SKM-1 (cell line): ENCODE measurements around the gene TMEM181.
A peak's percentile ranks its signal among the peaks of the same experiment; 100 is the strongest.
"Not testable (repeated sequence)": the region's sequence is repeated elsewhere in the genome, so short reads cannot be mapped to it uniquely, and the experiment has no call there.

Experiments used
- DNase-seq: peaks from one replicate; lab custom pipeline; 2025; ENCODE audit not compliant: unreplicated experiment; lab: John Stamatoyannopoulos, UW

The TMEM181 gene

DNA sequence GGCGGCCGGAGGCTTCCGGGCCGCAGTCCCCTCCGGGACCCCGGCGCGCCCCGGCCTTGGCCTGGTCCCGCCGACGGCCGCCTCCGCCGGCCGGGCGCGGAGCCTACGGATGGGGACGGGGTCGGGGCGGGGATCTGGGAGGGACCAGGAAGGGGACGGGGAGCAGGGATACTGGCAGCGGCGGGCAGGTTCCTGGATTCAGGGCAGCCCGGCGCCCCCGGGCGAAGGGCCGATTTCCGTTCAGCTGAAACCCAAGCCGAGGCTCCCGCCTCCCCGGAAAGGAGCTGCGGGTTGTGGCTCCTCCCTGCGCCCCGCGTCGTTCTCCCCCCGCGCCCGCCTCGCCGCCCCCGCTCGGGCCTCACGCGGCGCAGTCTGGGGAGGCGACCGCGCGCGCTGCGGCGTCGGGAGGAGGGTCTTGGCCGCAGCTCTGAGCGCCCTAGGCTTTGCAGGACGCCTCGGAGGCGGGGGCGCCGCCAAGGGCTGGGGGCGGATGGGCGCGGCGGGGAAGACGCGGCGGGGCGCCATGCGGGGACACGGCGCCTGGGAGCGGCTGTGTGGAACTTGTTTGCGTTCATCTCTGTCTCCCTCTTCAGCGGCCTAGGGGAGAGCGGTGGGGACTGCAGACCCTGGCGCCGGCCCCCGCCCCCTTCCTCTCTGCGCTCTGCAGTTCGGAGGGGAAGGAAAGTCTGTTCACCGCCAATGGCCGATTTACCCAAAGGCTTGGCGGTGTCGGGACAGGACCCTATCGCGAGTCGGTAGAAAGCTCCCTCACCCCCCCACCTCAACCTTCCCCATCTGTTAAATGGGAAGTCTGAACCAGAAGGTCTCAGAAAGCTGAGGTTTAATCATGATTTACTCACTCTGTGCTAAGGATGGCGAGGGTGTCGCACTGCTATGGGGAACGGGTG, 22.7 kb upstream of the TMEM181 start:
- DNase-seq, result no peak

DNA sequence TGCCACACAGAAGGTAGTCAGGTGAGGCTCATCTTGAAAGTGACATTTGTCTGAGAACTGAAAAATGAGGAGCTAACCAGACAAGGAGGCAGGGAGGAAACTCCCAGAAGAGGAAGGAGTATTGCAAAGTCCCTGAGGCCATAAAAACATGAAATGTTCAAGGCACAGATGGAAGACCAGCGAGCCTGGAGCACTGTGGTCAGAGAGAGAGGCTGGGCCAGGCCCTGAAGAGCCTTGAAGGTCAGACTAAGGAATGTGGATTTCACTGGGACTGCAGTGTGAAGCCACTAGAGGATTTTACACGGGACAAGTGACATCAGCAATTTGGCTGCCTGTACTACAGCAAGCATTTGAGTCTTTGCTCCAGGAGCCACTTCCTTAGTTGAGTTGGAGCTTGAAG, 21.1 kb upstream of the TMEM181 start:
- DNase-seq, result no peak

DNA sequence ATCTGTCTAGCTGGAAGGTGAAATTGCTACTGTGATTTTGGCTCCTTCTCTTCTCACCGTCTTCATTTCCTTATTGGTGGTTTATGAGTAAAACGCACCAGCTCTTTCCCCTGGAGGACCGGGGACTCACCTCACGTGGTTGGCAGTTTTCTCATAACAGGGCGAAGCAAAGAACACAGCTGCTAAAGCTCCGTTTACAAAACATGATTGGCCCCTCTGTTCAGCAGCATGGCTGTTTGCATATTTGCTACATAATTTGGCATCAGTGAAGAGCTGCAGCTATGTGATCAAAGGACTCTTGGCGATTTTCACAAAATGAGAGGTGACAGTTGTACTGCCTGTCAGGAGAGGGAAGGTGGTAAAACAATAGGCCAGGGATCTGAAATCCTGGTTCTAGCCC, 20.5 kb upstream of the TMEM181 start:
- no peak for DNase-seq

DNA sequence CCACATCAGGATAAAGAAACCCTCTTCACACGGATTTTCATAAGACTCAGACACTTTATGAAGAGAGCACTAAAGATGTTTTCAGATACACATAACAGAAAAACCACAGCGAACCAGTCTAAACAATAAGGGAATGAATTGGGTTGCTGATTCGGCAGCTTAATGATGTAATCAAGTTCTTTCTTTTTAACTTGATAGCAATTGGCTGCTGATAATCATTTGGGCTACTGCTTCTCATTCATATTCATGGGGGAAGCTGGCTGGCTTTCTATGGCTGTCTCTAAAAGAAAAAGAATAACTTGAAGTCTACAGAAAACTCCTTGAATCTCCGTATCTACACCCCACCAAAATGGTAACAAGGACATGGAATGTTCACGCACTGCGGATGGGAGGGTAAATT, 20.0 kb upstream of the TMEM181 start:
- DNase-seq, result no peak

DNA sequence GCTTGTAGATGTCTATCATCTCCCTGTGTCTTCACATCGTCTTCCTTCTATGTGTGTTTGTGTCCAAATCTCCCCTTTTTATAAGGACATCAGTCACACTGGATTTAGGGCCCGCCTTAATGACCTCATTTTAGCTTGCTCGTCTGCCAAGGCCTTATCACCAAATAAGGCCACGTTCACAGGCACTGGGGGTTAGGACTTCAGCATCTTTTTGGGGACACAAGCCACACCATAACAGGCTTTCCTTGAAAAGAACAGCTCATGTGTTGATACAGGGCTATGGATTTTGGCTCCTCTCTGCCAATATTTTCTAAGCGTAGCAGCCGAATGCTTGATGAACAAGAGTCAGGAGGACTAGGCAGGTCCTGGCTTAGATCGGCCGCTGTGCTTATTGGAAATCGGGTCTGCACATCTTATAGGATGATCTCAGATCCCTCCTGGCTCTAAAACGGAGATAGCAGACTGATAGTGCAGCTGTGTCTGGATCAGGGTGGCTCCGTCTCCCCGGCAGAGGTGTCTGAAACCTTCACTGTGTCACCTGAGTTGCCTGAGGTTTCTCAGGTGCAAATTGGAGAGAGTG, 16.2 kb upstream of the TMEM181 start:
- DNase-seq, result no peak

DNA sequence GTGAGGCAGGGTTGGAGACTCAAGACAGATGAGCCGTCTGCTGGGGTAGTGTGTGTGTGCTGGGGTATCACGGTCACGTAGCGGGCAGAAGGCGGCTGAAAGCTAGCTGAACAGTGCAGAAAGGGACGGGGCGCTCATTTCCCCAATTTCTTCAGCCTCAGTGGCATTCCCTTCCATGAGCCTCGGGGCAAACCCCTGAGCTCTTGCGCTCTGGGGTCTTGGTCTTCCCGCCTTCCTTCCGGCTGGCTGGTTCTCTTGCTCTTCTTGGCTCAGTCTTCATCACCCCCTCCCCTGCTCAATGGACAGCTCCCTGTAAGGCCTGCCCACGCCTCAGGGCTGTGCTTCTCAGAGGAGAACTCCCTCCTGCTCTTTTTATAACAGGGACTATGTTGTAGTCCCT, 15.5 kb upstream of the TMEM181 start:
- no peak for DNase-seq

DNA sequence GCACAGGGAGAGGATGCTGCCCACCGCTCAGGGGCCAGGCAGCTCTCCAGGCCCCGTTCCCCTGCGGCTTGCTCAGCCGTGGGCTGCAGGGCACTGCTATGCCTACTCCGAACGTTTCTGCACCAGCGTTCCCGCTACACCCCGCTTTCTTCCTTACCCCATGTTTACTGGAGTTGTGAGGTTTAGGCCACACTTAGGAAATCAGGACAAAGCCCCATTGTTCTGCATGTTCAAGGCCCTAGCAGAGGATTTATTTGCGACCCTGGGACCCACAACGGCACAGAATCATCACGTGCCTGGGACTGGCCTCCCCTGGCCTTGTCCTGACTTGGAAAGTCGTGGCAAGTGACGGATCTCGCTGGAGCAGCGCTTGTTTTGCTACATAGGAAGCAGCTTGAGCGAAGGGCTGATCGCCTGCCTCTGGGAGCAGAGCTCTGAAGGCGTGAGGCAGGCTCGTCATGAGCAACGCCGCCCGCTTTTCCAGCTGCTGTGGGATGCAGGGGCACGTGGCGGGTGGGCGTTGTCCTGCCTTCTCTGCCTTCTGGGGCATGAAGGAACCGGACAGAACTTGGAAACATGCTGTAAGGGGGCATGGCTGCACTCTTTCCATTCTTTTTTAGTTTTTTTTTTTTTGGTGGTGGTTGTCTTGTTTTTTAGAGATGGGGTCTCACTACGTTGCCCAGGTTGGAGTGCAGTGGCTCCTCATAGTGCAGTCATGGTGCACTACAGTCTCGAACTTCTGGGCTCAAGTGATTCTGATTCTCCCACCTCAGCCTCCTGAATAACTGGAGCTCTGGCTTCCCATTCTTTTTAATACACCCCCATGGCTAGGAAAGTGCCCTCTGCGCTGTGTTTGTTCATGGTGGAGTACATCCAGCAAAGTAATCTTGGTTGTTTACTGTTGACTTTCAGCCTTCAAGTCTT, 14.6 kb upstream of the TMEM181 start:
- no peak for DNase-seq

DNA sequence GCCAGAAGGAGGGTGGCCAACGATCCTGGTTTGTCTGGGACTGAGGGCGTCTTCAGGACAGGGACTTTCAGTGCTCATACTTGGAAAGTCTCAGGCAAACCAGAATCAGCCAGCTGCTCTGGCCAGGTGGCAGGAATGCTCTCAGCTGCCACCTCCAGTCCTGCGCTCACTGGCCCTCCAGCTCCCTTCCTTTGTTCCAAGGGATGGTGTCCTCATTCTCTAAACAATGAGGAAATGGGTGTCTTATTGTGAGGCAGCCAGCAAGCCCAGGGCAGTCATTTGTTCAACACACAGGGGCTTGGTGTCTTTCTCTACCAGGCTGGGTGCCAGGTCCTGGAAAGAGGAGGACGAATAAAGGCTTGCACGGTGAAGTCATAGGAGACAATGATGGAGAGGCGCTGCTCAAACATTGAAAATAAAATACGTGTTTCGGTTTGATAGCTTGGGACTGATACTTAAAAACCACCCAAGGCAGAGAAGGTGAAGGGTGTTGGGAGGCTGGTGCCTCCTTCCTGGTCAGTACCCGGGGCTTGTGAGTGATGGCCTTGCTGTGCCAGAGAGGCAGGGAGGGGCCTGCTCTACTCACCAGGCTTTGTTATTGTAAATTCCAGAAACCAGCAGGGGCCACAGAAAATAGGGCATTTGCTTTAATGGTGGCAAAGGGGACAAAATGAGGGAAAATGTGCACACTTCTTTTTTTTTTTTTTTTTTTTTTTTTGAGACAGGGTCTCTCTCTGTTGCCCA, 11.3 kb upstream of the TMEM181 start:
- DNase-seq, result no peak

DNA sequence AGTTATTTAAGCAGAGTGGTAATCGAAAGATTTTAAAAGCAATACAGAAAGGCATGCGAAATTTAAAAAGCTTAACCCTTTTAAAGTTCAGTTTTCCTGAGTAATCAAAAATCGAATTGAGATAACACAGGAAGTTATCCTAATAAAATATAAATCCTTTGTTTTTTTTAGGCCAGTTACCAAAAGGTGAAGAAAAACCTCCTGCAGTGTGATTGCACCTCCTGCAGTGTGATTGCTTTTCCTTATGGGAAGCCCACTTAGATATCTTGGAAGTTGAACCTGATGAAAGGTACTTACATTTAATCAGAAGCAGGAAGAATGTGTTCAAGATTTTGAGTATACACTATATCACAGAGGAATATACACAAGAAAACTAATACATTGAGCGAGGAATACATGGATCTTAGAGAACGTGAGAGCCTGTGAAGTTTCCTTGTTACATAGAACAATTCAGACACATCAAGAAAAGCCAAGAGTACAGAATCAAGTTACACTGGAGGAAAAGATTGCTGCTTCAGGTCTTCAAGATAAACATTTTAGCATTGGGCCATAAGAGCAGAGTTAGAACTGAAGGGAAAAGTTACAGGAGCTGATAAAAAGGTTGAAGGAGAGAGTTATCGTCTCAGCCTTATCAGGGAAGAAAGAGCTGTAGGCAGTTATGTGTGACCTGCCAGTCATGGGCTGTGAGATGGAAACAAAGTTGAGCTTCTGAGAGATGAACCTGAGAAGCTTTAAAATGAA, 7.7 kb upstream of the TMEM181 start:
- no peak for DNase-seq

DNA sequence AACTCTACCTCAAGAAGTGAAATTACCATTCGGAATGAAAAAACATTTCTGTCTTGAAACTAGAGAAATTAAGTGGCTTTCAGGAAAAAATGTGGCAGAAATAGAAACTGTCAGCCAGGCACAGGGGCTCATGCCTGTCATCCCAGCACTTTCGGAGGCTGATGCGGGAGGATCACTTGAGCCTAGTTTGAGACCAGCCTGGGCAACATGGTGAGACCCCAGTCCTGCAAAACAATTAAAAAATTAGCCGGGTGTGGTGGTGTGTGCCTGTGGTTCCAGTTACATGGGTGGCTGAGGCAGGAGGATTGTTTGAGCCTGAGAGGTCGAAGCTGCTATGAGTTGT, 7.1 kb upstream of the TMEM181 start:
- no peak for DNase-seq

DNA sequence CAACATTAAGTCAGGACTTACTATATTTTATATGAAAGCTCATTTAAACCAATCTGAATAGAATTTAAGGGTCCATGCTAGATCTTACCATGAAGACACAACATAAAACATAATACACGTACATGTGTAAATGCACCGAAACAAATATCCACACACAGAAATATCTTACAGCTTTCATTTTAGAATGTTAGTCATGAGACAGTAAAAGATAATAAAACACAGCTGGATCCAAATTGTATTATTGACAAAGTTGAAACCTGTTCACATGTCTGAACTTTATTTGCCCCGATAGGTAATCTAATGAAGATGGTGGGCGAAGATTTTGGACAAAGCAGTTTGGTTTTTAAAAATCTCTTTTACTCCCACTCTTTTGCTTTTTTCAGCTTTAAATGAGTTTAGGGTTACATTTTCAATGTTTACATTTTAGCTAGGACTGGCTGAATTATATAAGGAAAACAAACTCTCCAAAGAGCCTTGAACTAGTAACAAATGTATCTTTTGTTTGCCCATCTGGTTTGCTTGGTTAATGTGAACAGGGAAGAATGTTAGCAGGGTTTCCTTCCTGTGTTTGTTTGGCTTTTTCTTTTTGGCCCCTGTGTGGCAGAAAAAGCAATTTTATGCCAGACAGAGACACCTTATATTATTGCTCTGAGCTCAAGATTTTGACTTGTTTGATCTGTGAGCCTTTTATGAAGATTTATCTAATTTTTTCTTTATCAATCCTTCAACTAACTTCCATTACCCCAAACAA, 5.1 kb upstream of the TMEM181 start:
- no peak for DNase-seq

DNA sequence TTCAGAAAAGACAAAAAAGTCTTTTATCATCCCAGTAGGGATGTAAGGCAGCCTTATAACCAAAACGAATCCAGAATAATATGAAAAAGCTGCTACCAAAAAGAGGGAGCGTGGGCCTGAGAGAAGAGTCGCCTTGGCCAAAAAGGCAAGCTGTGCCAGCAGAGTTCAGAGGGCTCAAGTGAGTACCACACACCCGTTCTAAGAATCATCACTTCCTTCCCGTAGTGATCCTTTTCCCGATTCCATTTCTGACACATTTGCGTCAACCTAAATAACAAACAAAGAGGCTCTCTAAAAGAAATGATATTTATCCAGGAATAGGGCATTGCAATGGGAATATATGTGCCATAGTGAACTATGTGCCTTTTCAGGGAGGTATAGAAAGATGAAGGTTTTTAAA, 3.8 kb upstream of the TMEM181 start:
- DNase-seq, result no peak

DNA sequence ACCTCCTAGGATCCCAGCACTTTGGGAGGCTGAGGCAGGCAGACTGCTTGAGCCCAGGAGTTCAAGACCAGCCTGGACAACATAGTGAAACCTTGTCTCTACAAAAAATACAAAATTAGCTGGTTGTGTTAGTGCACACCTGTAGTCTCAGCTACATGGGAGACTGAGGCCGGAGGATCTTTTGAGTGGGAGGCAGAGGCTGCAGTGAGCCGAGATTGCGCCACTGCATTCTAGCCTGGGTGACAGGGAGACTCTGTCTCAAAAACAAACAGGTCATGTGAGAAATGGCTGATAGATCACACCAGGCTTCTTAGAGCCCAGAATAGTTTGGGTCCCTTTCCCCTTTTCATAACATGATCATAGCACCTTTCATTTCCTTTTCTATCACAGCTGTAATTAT, 2.8 kb upstream of the TMEM181 start:
- DNase-seq, result not testable (repeated sequence)

DNA sequence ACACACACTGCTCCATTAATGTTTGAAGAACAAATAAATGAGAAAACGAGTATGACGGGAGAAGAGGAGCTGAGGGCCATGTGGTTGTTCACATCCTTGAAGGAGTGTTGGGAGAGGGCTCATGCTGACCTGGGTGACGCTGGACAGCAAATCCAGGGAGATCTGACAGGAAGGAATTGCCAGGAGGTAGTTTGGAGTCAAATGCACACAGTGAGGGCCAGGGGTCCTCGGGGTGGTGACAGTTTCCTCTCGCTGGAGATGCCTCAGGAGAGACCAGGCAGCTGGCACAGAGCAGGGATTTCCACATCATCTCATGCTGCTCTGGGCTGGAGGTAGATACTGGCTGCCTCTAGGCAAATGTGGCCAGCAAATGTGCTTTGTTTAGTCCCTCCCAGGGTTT, 2.0 kb upstream of the TMEM181 start:
- DNase-seq, result no peak

DNA sequence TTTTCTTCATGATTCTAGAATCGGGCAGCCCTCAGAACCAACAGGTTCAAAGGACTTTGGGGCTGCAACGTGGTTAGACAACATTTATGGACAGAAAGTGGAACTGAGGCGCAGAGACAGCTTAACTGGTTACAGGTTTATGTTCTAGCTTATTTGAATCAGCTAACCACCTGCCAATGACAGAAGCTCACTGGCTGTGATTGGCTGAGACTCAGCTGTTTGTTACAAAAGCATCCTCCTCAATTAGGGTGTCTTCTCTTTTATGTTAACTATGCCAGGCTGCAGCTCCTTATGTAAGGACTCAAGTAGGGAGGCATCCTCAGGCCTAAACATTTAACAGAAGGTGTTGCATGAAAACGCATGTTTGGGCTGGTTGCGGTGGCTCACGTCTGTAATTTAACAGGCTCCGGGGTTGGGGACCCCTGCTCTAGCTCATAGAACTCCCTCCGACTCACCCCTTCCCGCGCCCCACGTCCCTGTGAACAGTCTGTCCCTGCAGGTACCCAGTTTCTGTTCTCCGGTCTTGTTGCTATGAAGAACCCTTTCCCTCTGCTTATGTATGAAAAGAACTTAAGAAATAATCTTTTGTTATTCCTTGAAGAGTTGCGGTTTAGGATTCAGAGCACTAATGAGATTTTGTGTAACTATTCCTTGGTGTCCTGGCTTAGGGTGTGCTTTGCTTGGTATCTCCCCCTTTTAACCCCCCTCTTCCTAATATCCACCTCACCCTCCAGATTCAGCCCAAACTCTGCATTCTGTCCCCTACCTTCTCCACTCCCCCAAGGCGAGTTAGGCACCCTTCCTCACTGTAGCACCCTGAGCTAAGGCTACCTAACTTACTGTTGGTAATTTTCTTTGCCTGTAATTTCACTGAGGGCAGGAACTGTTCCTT, 1.2 kb upstream of the TMEM181 start:
- no peak for DNase-seq

DNA sequence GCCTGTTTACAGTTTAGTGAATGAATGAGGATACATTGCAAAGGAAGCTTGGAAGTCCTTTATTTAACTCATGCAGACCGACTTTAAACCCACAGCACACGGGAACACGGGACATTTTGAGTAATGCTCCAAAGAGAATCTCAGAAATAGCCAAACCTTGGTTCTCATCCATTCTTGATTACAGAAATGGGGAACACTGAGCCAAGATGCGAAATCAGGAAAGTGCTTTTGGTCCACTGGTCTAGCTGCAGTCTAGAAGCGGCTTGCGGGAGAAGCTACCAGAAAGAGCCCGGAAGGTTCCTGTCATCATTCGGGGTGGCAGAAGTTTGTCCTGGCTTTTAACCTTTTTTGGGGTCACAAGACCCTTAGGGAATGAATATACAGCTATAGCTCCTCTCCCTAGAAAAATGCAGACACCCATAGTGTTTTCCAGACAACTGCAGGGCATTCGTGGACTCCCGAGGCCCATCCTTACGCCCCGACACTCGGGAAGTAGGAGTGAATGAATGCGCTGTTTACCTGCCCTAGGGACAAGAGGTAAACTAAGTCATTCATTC, 475 bp upstream of the TMEM181 start:
- no peak for DNase-seq

DNA sequence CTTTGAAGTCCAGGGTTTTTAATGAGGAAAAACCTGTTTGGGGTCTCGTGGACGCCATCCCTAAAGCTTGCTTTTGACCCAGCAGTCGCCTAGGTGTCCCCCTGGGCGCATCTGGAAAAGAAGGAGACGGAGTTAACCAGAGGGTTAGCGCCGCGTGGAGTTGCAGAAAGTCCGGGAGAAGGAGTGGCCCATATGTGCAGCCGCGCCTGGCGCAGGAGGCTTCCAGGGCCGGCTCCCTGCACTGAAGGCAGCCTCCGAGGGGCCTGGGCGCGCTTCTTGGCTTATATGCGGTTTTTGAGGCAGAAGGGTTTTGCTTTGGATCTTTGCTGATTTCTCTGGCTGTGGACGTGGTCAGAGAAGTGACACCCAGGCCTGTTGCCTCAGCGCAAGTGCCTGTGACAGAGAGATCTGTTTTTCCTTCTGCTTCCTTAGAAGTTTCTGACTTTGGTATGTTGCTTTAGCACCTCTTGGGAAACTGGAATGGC, 987 bp downstream of the TMEM181 start:
- DNase-seq, result peak; percentile 30

DNA sequence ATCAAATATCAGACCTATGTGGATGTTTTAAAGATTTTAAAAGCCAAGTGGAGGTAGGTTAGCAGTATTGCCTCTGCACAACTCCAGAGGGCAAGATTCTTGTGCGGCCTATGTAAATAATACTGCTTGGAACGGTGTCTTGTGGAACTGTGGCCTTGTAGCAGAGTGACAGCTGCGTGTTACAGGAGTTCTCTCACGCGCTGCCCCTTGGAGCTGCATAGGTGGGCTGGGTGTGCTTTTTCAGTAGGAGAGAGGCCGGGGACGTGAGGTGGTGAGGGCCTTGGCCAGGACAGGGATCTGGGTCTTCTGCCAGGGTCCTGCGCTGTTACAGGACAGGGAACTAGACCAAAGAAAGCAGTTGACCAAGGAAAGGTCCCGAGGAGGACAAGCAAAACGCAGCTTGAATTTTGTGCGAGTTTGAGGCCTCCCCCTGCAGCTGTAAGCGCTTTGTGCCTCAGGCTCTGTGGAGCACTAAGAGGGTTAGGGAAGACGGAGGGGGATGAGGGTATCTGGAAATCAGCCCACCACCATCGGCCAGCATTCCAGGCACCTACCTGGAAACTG, 1.5 kb downstream of the TMEM181 start:
- DNase-seq, result no peak
